ENCODE data around the gene SERPIND1.

DNA sequence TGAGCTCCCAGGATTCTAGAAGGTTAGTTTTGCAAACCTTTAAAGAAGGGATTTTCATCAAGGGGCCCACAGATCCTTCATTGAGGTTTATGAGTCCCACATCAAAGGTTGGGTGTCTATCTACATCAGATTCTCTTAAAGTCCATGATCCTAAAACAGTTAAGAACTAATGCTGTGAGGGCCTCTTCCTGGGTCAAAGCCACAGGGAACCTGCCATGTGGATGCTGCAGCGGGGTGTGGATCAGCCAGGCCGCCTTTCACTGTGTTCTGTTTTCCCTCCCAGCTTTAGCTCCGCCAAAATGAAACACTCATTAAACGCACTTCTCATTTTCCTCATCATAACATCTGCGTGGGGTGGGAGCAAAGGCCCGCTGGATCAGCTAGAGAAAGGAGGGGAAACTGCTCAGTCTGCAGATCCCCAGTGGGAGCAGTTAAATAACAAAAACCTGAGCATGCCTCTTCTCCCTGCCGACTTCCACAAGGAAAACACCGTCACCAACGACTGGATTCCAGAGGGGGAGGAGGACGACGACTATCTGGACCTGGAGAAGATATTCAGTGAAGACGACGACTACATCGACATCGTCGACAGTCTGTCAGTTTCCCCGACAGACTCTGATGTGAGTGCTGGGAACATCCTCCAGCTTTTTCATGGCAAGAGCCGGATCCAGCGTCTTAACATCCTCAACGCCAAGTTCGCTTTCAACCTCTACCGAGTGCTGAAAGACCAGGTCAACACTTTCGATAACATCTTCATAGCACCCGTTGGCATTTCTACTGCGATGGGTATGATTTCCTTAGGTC is 5.3 kb downstream of the SERPIND1 start:
- TF ChIP-seq, protein P1, sequence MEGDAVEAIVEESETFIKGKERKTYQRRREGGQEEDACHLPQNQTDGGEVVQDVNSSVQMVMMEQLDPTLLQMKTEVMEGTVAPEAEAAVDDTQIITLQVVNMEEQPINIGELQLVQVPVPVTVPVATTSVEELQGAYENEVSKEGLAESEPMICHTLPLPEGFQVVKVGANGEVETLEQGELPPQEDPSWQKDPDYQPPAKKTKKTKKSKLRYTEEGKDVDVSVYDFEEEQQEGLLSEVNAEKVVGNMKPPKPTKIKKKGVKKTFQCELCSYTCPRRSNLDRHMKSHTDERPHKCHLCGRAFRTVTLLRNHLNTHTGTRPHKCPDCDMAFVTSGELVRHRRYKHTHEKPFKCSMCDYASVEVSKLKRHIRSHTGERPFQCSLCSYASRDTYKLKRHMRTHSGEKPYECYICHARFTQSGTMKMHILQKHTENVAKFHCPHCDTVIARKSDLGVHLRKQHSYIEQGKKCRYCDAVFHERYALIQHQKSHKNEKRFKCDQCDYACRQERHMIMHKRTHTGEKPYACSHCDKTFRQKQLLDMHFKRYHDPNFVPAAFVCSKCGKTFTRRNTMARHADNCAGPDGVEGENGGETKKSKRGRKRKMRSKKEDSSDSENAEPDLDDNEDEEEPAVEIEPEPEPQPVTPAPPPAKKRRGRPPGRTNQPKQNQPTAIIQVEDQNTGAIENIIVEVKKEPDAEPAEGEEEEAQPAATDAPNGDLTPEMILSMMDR (IDR thresholded peaks at IDR 0.05), result no peak
- no peak for TF ChIP-seq POLR2A (IDR thresholded peaks at IDR 0.05)

Data from Peyer's patch (tissue), 4 donors.